ENCODE measurements around the gene MPZL3. TPM values are rescaled to one million over a fixed set of nuclear protein-coding genes. Genes with fewer than 3 reads are reported as not detected.

Gene MPZL3
- total RNA-seq, 1 donor from 2014 or later = 4.1 TPM

GRCh38 chr11:118233850-118234249, 18.3 kb downstream of the MPZL3 start:
- no peak for DNase-seq (ENCODE audit: extremely low read depth, low read depth, low spot score)

GRCh38 chr11:118233377-118233776, 18.8 kb downstream of the MPZL3 start:
- DNase-seq (ENCODE audit: extremely low read depth, low read depth, low spot score) = no peak

- DNase-seq (ENCODE audit: extremely low read depth, low read depth, low spot score) = no peak
These were observed 19.5 kb downstream of the MPZL3 start for GRCh38 chr11:118232659-118233058.

GRCh38 chr11:118231461-118231860, 20.7 kb downstream of the MPZL3 start:
- DNase-seq (ENCODE audit: extremely low read depth, low read depth, low spot score) = no peak

- no peak for DNase-seq (ENCODE audit: extremely low read depth, low read depth, low spot score)
These were observed 22.1 kb downstream of the MPZL3 start for GRCh38 chr11:118230088-118230487.

GRCh38 chr11:118229274-118229847, 22.8 kb downstream of the MPZL3 start:
- no peak for DNase-seq (ENCODE audit: extremely low read depth, low read depth, low spot score)

- no peak for DNase-seq (ENCODE audit: extremely low read depth, low read depth, low spot score)
These were observed 24.0 kb downstream of the MPZL3 start for GRCh38 chr11:118227865-118228785.

GRCh38 chr11:118226781-118227180, 25.4 kb downstream of the MPZL3 start:
- no peak for DNase-seq (ENCODE audit: extremely low read depth, low read depth, low spot score)

- DNase-seq (ENCODE audit: extremely low read depth, low read depth, low spot score) = no peak
These were observed 25.9 kb downstream of the MPZL3 start for GRCh38 chr11:118226296-118226695.

- no peak for DNase-seq (ENCODE audit: extremely low read depth, low read depth, low spot score)
These were observed 27.5 kb downstream of the MPZL3 start, which contains the start of gene JAML for GRCh38 chr11:118224511-118225188. TSS of gene JAML (minus strand) at chr11:118225011. CDS start at chr11:118214866, 10,145 bp downstream.

- no peak for DNase-seq (ENCODE audit: extremely low read depth, low read depth, low spot score)
These were observed 28.2 kb downstream of the MPZL3 start for GRCh38 chr11:118223992-118224391.

- DNase-seq (ENCODE audit: extremely low read depth, low read depth, low spot score) = no peak
These were observed 28.6 kb downstream of the MPZL3 start for GRCh38 chr11:118223570-118223969.

GRCh38 chr11:118222437-118222836, 29.7 kb downstream of the MPZL3 start:
- DNase-seq (ENCODE audit: extremely low read depth, low read depth, low spot score) = no peak

GRCh38 chr11:118221419-118221818, 30.7 kb downstream of the MPZL3 start:
- no peak for DNase-seq (ENCODE audit: extremely low read depth, low read depth, low spot score)

- DNase-seq (ENCODE audit: extremely low read depth, low read depth, low spot score) = no peak
These were observed 32.4 kb downstream of the MPZL3 start for GRCh38 chr11:118219732-118220131.

- no peak for DNase-seq (ENCODE audit: extremely low read depth, low read depth, low spot score)
These were observed 32.9 kb downstream of the MPZL3 start for GRCh38 chr11:118219244-118219643.

- DNase-seq (ENCODE audit: extremely low read depth, low read depth, low spot score) = no peak
These were observed 34.6 kb downstream of the MPZL3 start for GRCh38 chr11:118217575-118217974.

- DNase-seq (ENCODE audit: extremely low read depth, low read depth, low spot score) = no peak
These were observed 35.3 kb downstream of the MPZL3 start for GRCh38 chr11:118216621-118217481.

GRCh38 chr11:118215765-118216164, 36.4 kb downstream of the MPZL3 start:
- DNase-seq (ENCODE audit: extremely low read depth, low read depth, low spot score) = no peak

GRCh38 chr11:118215262-118215661, 36.9 kb downstream of the MPZL3 start:
- no peak for DNase-seq (ENCODE audit: extremely low read depth, low read depth, low spot score)
